H1 (cell line): ENCODE measurements around the gene NBEA.

ENCODE experiments used
- BCL11A ChIP-seq, 2 experiments: IDR thresholded peaks; one replicate each; pipeline ENCODE4 v1.6.1; 2011; ENCODE audit warnings: low read depth in 2 of 2, low read length in 2 of 2, mild to moderate bottlenecking in 2 of 2
- CHD1 ChIP-seq: IDR thresholded peaks from 2 replicates; pipeline ENCODE4 v1.6.1; 2012; ENCODE audit warnings: low read depth, low read length, improper control_type of control experiment
- EGR1 ChIP-seq: IDR thresholded peaks from 2 replicates; pipeline ENCODE4 v1.6.1; 2011; ENCODE audit warnings: low read depth, low read length, borderline replicate concordance
- EP300 ChIP-seq, 2 experiments: IDR thresholded peaks; 1 replicate in 1 of 2; 2 replicates in 1 of 2; pipeline ENCODE4 v1.6.1; 2011 to 2012; ENCODE audit warnings: low read depth in 2 of 2, low read length in 2 of 2, mild to moderate bottlenecking in 2 of 2, borderline replicate concordance in 1 of 2, inconsistent platforms in 1 of 2, moderate library complexity in 1 of 2
- JUN ChIP-seq: IDR thresholded peaks from 2 replicates; pipeline ENCODE4 v1.6.1; 2011; ENCODE audit warnings: low read depth, mild to moderate bottlenecking, improper control_type of control experiment, low read length
- POLR2A ChIP-seq, 2 experiments: IDR thresholded peaks; 1 replicate in 1 of 2; 2 replicates in 1 of 2; pipeline ENCODE4 v1.6.1; 2011; ENCODE audit warnings: low read depth in 2 of 2, low read length in 2 of 2, mild to moderate bottlenecking in 2 of 2; ENCODE audit errors: control extremely low read depth in 1 of 2
- POLR2AphosphoS5 ChIP-seq: IDR thresholded peaks from 2 replicates; pipeline ENCODE4 v1.6.1; 2011; ENCODE audit warnings: low read depth, low read length
- SP1 ChIP-seq: IDR thresholded peaks from 2 replicates; pipeline ENCODE4 v1.6.1; 2011; ENCODE audit warnings: low read depth, low read length
- TAF1 ChIP-seq: IDR thresholded peaks from 2 replicates; pipeline ENCODE4 v1.6.1; 2011; ENCODE audit warnings: mild to moderate bottlenecking, low read depth, low read length
- YY1 ChIP-seq: IDR thresholded peaks from 2 replicates; pipeline ENCODE4 v1.6.1; 2011; ENCODE audit warnings: low read depth, mild to moderate bottlenecking, low read length
- ZNF274 ChIP-seq: IDR thresholded peaks from 2 replicates; pipeline ENCODE4 v1.7.0; 2012; ENCODE audit warnings: low read length, borderline replicate concordance; ENCODE audit errors: extremely low read depth
- TF ChIP-seq, protein P1 (sequence below), 3 experiments: IDR thresholded peaks; 1 replicate in 2 of 3; 2 replicates in 1 of 3; pipeline versions ENCODE4 v1.5.1 to v1.6.1; 2011; ENCODE audit warnings: low read length in 3 of 3, mild to moderate bottlenecking in 3 of 3, inconsistent platforms in 2 of 3, low read depth in 1 of 3, moderate library complexity in 1 of 3; ENCODE audit not compliant: insufficient read depth in 1 of 3; ENCODE audit errors: control extremely low read depth in 1 of 3

DNA sequence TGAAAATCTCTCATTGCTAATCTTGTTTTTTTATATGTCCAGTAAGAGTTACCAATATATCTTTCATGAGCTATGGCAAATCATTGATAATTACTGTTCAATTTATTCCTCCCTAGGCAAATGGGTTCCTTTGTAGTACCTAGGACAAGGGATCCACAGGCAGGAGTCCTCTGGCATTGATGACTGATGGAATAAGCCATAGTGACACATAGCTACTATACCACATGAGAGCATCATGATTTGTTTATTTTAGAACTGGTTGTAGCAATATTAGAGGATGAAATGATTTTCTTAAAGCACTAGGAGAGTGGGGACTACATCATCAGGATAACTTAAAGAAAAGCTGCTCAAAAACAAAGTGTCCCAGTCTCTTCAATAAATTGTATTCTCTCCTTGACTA lies 556.2 kb downstream of the NBEA start:
- TF ChIP-seq SP1 (no peak), POLR2A (IDR thresholded peaks at IDR 0.05; ENCODE audit: control extremely low read depth in 1 of 2, low read depth in 2 of 2, low read length in 2 of 2) (no peak), EGR1 (no peak), CHD1 (no peak), POLR2AphosphoS5 (no peak), JUN (no peak), YY1 (no peak), EP300 (IDR thresholded peaks at IDR 0.05; ENCODE audit: borderline replicate concordance in 1 of 2, low read depth in 2 of 2, low read length in 2 of 2) (no peak), ZNF274 (no peak), TAF1 (no peak), BCL11A (IDR thresholded peaks at IDR 0.05; ENCODE audit: low read depth in 2 of 2, low read length in 2 of 2) (no peak)
- TF ChIP-seq, protein P1, sequence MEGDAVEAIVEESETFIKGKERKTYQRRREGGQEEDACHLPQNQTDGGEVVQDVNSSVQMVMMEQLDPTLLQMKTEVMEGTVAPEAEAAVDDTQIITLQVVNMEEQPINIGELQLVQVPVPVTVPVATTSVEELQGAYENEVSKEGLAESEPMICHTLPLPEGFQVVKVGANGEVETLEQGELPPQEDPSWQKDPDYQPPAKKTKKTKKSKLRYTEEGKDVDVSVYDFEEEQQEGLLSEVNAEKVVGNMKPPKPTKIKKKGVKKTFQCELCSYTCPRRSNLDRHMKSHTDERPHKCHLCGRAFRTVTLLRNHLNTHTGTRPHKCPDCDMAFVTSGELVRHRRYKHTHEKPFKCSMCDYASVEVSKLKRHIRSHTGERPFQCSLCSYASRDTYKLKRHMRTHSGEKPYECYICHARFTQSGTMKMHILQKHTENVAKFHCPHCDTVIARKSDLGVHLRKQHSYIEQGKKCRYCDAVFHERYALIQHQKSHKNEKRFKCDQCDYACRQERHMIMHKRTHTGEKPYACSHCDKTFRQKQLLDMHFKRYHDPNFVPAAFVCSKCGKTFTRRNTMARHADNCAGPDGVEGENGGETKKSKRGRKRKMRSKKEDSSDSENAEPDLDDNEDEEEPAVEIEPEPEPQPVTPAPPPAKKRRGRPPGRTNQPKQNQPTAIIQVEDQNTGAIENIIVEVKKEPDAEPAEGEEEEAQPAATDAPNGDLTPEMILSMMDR (IDR thresholded peaks at IDR 0.05; ENCODE audit: control extremely low read depth in 1 of 3, insufficient read depth in 1 of 3, low read depth in 1 of 3, low read length in 3 of 3), result no peak
